Stimulated activated CD4-positive, alpha-beta T cell treated with anti-CD3 and anti-CD28 coated beads, Interleukin-2, amount 100 ng/mL, for 48 hours (primary cell): Measurements from ENCODE around the gene MED26.
A peak's percentile ranks its signal among the peaks of the same experiment; 100 is the strongest.

Source experiments
- DNase-seq, 2 donors: peaks; one replicate each; pipeline ENCODE4 v3.0.0-alpha.2; 2020

Gene MED26

GRCh38 chr19:16588824-16589577, 39.0 kb downstream of the MED26 start:
- no peak for DNase-seq

- DNase-seq, result peak; percentile 47 to 48
Measured at GRCh38 chr19:16587833-16588823, 39.9 kb downstream of the MED26 start.

GRCh38 chr19:16586991-16587832, 40.8 kb downstream of the MED26 start:
- DNase-seq, result no peak

GRCh38 chr19:16586477-16586871, 41.5 kb downstream of the MED26 start:
- DNase-seq, result no peak

- no peak for DNase-seq
Measured at GRCh38 chr19:16585808-16586476, 42.1 kb downstream of the MED26 start.

GRCh38 chr19:16585094-16585801, 42.8 kb downstream of the MED26 start:
- DNase-seq, result no peak

GRCh38 chr19:16584248-16585093, 43.5 kb downstream of the MED26 start:
- peak; percentile 73 to 81 for DNase-seq

GRCh38 chr19:16582486-16583261, 45.3 kb downstream of the MED26 start:
- DNase-seq, result no peak

- DNase-seq, result no peak
Measured at GRCh38 chr19:16581971-16582343, 46.0 kb downstream of the MED26 start.

GRCh38 chr19:16581145-16581970, 46.6 kb downstream of the MED26 start:
- DNase-seq, result no peak

- DNase-seq, result no peak
Measured at GRCh38 chr19:16579381-16579780, 48.6 kb downstream of the MED26 start.

GRCh38 chr19:16577531-16577985, 50.4 kb downstream of the MED26 start:
- no peak for DNase-seq

- DNase-seq, result no peak
Measured at GRCh38 chr19:16576690-16577530, 51.1 kb downstream of the MED26 start.

- no peak for DNase-seq
Measured at GRCh38 chr19:16575861-16576689, 51.9 kb downstream of the MED26 start.

GRCh38 chr19:16575282-16575681, 52.7 kb downstream of the MED26 start:
- no peak for DNase-seq

GRCh38 chr19:16573925-16574324, 54.1 kb downstream of the MED26 start:
- no peak for DNase-seq

- no peak for DNase-seq
Measured at GRCh38 chr19:16573296-16573695, 54.7 kb downstream of the MED26 start.
